BJ (cell line): ENCODE measurements around the gene CMAS. TPM values are rescaled to one million over a fixed set of nuclear protein-coding genes. Genes with fewer than 3 reads are reported as not detected.
"Not testable (repeated sequence)": the region's sequence is repeated elsewhere in the genome, so short reads cannot be mapped to it uniquely, and the experiment has no call there.

Experiments
- CTCF ChIA-PET: fragments of 350-600 bp; formaldehyde crosslinking; extraction: SDS; loops from one replicate; lab custom pipeline; 2021; ENCODE audit warnings: antibody characterized with exemption, inconsistent platforms; lab: Yijun Ruan, JAX
- POLR2A ChIA-PET: fragments of 300-600 bp; sonication (Branson Sonifier 250); formaldehyde crosslinking; extraction: SDS; loops from one replicate; lab custom pipeline; 2021; ENCODE audit warnings: antibody characterized with exemption; lab: Charles Lee
- DNase-seq: peaks from one replicate; pipeline ENCODE4 v3.0.0-alpha.2; 2011; ENCODE audit warnings: low read depth
- H3K27me3 ChIP-seq: 2 replicates; pipeline ENCODE4 v1.6.0; 2011; ENCODE audit warnings: low read length; ENCODE audit not compliant: control insufficient read depth, insufficient read depth
- H3K36me3 ChIP-seq: 2 replicates; pipeline ENCODE4 v1.5.1; 2011; ENCODE audit warnings: low read length; ENCODE audit not compliant: control insufficient read depth, insufficient read depth
- H3K4me3 ChIP-seq: 2 replicates; pipeline ENCODE4 v1.5.1; 2011; ENCODE audit warnings: low read depth, mild to moderate bottlenecking, control low read depth, low read length
- CTCF ChIP-seq: IDR thresholded peaks from 2 replicates; pipeline ENCODE4 v1.5.1; 2011; ENCODE audit warnings: low read depth, mild to moderate bottlenecking, control low read depth, inconsistent platforms, low read length, moderate library complexity; ENCODE audit not compliant: insufficient read depth
- polyA plus RNA-seq: library from polyadenylated mRNA; depleted of rRNA; stranded (reverse); fragments of >200 nt; gene quantifications from 2 replicates; pipeline ENCODE4 v1.2.3, GENCODE V29; 2011

The CMAS gene
- polyA plus RNA-seq, 1 experiment = 7.2 TPM

- no peak for TF ChIP-seq CTCF
- POLR2A ChIA-PET = no interaction called here
- CTCF ChIA-PET = interaction anchor here (1.0 kb wide), 1 partner anchor 8 kb away, joined by 3 read pairs; no protein-coding TSS in a partner anchor
- no peaks in the 10 kb centered on the region for H3K27me3 ChIP-seq
- DNase-seq = no peak
- no peaks in the 10 kb centered on the region for H3K36me3 ChIP-seq
- H3K4me3 ChIP-seq = no peak overlapping the region
Measured at GRCh38 chr12:22089486-22089885, 43.5 kb downstream of the CMAS start.

GRCh38 chr12:22099062-22099461 is 53.0 kb downstream of the CMAS start:
- POLR2A ChIA-PET, H3K27me3 ChIP-seq, H3K4me3 ChIP-seq, DNase-seq, H3K36me3 ChIP-seq: not testable (repeated sequence)
- CTCF ChIA-PET = interaction anchor here (0.6 to 1.1 kb wide), 2 partner anchors 36 to 236 kb away, joined by 3 to 6 read pairs; no protein-coding TSS in a partner anchor

GRCh38 chr12:22100958-22101748 is 55.1 kb downstream of the CMAS start:
- H3K36me3 ChIP-seq = no peaks in the 10 kb centered on the region
- peak; percentile 56 for TF ChIP-seq CTCF
- no peak for DNase-seq
- ChIA-PET CTCF (interaction anchor here (1.0 to 3.8 kb wide), 7 partner anchors 13 to 342 kb away, joined by 3 to 14 read pairs (median 3); no protein-coding TSS in a partner anchor), POLR2A (no interaction called here)
- H3K27me3 ChIP-seq = no peaks in the 10 kb centered on the region
- H3K4me3 ChIP-seq = no peak overlapping the region

- ChIA-PET POLR2A (no interaction called here), CTCF (interaction anchor here (1.1 to 3.8 kb wide), 4 partner anchors 13 to 234 kb away, joined by 3 to 14 read pairs (median 3); no protein-coding TSS in a partner anchor)
- TF ChIP-seq CTCF = no peak
- no peaks in the 10 kb centered on the region for H3K36me3 ChIP-seq
- DNase-seq = no peak
- no peak overlapping the region for H3K4me3 ChIP-seq
- H3K27me3 ChIP-seq = no peaks in the 10 kb centered on the region
Measured at GRCh38 chr12:22101749-22102243, 55.8 kb downstream of the CMAS start.

GRCh38 chr12:22103418-22103817 is 57.4 kb downstream of the CMAS start:
- Histone ChIP-seq H3K27me3 (no peaks in the 10 kb centered on the region), H3K4me3 (no peak overlapping the region), H3K36me3 (no peaks in the 10 kb centered on the region)
- TF ChIP-seq CTCF = no peak
- CTCF ChIA-PET = interaction anchor here (3.8 kb wide), 1 partner anchor 232 kb away, joined by 14 read pairs; no protein-coding TSS in a partner anchor
- DNase-seq = no peak
- POLR2A ChIA-PET = no interaction called here
